Naive thymus-derived CD4-positive, alpha-beta T cell (primary cell): ENCODE data around the gene COL23A1. TPM values are rescaled to one million over a fixed set of nuclear protein-coding genes. Genes with fewer than 3 reads are reported as not detected.

Experiments used
- ATAC-seq: fragments of 150-1000 bp; cut with Tn5 transposase; 2 replicates; pipeline ENCODE4 v1.10.0; 2021; ENCODE audit warnings: mild to moderate bottlenecking, moderate library complexity
- CTCF ChIA-PET: fragments of 350-600 bp; sonication (Branson Sonifier 250); formaldehyde crosslinking; loops from one replicate; lab custom pipeline; 2021; ENCODE audit warnings: antibody characterized with exemption; lab: Charles Lee
- POLR2A ChIA-PET: fragments of 350-600 bp; sonication (Branson Sonifier 250); formaldehyde crosslinking; loops from one replicate; lab custom pipeline; 2021; ENCODE audit warnings: antibody characterized with exemption, inconsistent platforms; lab: Charles Lee
- DNase-seq, 9 donors: peaks; one replicate each; pipeline versions ENCODE4 v3.0.0 to v3.0.0-alpha.2; 2020 to 2022; ENCODE audit warnings: mixed read lengths in 1 of 9
- H3K27ac ChIP-seq: one replicate; pipeline ENCODE4 v1.7.0; 2013; ENCODE audit warnings: mild to moderate bottlenecking, low read depth, low read length, moderate library complexity
- H3K27me3 ChIP-seq, 2 donors: one replicate each; pipeline ENCODE4 v1.7.0; 2013; ENCODE audit warnings: low read length in 2 of 2, mild to moderate bottlenecking in 2 of 2, moderate library complexity in 2 of 2; ENCODE audit not compliant: control insufficient read depth in 2 of 2, insufficient read depth in 2 of 2
- H3K36me3 ChIP-seq, 3 experiments: 1 replicate in 2 of 3; 2 replicates in 1 of 3; pipeline ENCODE4 v1.7.0; 2013; ENCODE audit warnings: low read length in 3 of 3, mild to moderate bottlenecking in 3 of 3, moderate library complexity in 1 of 3; ENCODE audit not compliant: insufficient read depth in 3 of 3, control insufficient read depth in 2 of 3
- H3K4me1 ChIP-seq, 2 donors: one replicate each; pipeline ENCODE4 v1.7.0; 2013; ENCODE audit warnings: low read length in 2 of 2, mild to moderate bottlenecking in 2 of 2, moderate library complexity in 1 of 2; ENCODE audit not compliant: control insufficient read depth in 2 of 2, insufficient read depth in 2 of 2
- H3K4me3 ChIP-seq: 2 replicates; pipeline ENCODE4 v1.7.0; 2013; ENCODE audit warnings: mild to moderate bottlenecking, low read length
- H3K9me3 ChIP-seq, 3 experiments: 1 replicate in 2 of 3; 2 replicates in 1 of 3; pipeline ENCODE4 v1.7.0; 2013; ENCODE audit warnings: low read length in 3 of 3; ENCODE audit not compliant: control insufficient read depth in 2 of 3
- H3K27ac Mint-ChIP-seq, 9 donors: one replicate each; pipeline ENCODE4 v1.8.0; 2020 to 2022; ENCODE audit warnings: mixed read lengths in 9 of 9, mild to moderate bottlenecking in 8 of 9, moderate library complexity in 5 of 9, inconsistent platforms in 2 of 9
- H3K27me3 Mint-ChIP-seq, 5 donors: one replicate each; pipeline ENCODE4 v1.8.0; 2021 to 2022; ENCODE audit warnings: mixed read lengths in 5 of 5, mild to moderate bottlenecking in 1 of 5
- H3K36me3 Mint-ChIP-seq, 5 donors: one replicate each; pipeline ENCODE4 v1.8.0; 2020 to 2022; ENCODE audit warnings: mixed read lengths in 5 of 5, mild to moderate bottlenecking in 3 of 5, inconsistent platforms in 1 of 5
- H3K4me1 Mint-ChIP-seq, 7 donors: one replicate each; pipeline ENCODE4 v1.8.0; 2020 to 2022; ENCODE audit warnings: mixed read lengths in 7 of 7, mild to moderate bottlenecking in 3 of 7, inconsistent platforms in 1 of 7
- H3K4me3 Mint-ChIP-seq, 10 donors: one replicate each; pipeline ENCODE4 v1.8.0; 2020 to 2022; ENCODE audit warnings: mild to moderate bottlenecking in 10 of 10, mixed read lengths in 10 of 10, moderate library complexity in 6 of 10, inconsistent platforms in 2 of 10
- H3K9me3 Mint-ChIP-seq, 11 donors: one replicate each; pipeline ENCODE4 v1.8.0; 2020 to 2022; ENCODE audit warnings: mixed read lengths in 11 of 11, mild to moderate bottlenecking in 4 of 11, inconsistent platforms in 1 of 11, moderate library complexity in 1 of 11
- intact Hi-C, 2 donors: fragments of 100-400 bp; cut with micrococcal nuclease; formaldehyde crosslinking; loops; one replicate each; pipeline ENCODE4 v1.15.1; 2023
- polyA plus RNA-seq, 2 donors: library from polyadenylated mRNA; unstranded; fragments of 300-500 nt; fragmentation: Illumina TruSeq; gene quantifications; one replicate each; pipeline ENCODE4 v1.2.3, GENCODE V29; 2021
- total RNA-seq, 6 experiments: library from RNA in 5 of 6; stranded (reverse) in 5 of 6; gene quantifications; 1 replicate in 5 of 6; 2 replicates in 1 of 6; pipeline ENCODE4 v1.2.3 and lab custom pipeline; 2021 to 2026

COL23A1 gene
- total and polyA plus RNA-seq, 7 experiments from 2014 or later: 0.13 to 0.32 (median 0.22) TPM; not detected in 4

GRCh38 chr5:178418471-178419010, 171.7 kb downstream of the COL23A1 start:
- DNase-seq: no peak
- no peak overlapping the region for H3K27ac Mint-ChIP-seq
- H3K4me1 Mint-ChIP-seq: peaks cover 0 to 6% (median 5%) of the 10 kb centered on the region in 7 donors
- Histone ChIP-seq H3K4me1 (no peaks in the 10 kb centered on the region), H3K36me3 (no peaks in the 10 kb centered on the region), H3K9me3 (no peaks in the 10 kb centered on the region), H3K27me3 (no peaks in the 10 kb centered on the region), H3K4me3 (no peak overlapping the region), H3K27ac (no peak overlapping the region)
- no peak overlapping the region for H3K4me3 Mint-ChIP-seq
- H3K27me3 Mint-ChIP-seq: peaks cover 3 to 23% (median 5%) of the 10 kb centered on the region in 5 donors
- POLR2A ChIA-PET: no interaction called here
- no peaks in the 10 kb centered on the region for H3K36me3 Mint-ChIP-seq
- no peaks in the 10 kb centered on the region for H3K9me3 Mint-ChIP-seq
- CTCF ChIA-PET: no interaction called here
- intact Hi-C loops: no loop called here
- no peak for ATAC-seq

DNA sequence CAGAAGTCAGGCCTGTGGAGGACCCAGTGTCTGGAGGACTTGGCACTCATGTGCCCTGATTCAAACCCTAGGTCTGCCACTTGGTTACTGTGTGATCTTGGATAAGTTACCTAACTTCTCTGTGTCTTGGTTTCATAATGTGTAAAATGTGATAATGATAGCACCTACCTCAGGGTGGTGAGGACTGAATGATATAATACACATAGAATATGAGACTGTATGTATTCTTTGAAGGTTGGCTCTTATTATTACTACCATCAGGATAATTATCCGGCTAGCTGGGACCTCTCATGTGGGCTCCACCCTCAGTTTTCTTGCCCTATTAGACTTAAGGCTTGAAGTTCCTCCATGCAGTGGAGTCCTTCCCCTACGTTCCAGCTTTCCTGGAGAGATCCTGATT, 172.2 kb downstream of the COL23A1 start:
- H3K36me3 ChIP-seq: no peaks in the 10 kb centered on the region
- peaks cover 0 to 6% (median 5%) of the 10 kb centered on the region in 7 donors for H3K4me1 Mint-ChIP-seq
- ATAC-seq (no peak), DNase-seq (no peak)
- H3K4me3 ChIP-seq: no peak overlapping the region
- H3K36me3 Mint-ChIP-seq: no peaks in the 10 kb centered on the region
- H3K27ac Mint-ChIP-seq: no peak overlapping the region
- ChIA-PET CTCF (no interaction called here), POLR2A (no interaction called here)
- intact Hi-C loops: no loop called here
- no peaks in the 10 kb centered on the region for H3K9me3 ChIP-seq
- no peaks in the 10 kb centered on the region for H3K4me1 ChIP-seq
- no peak overlapping the region for H3K4me3 Mint-ChIP-seq
- no peaks in the 10 kb centered on the region for H3K9me3 Mint-ChIP-seq
- no peak overlapping the region for H3K27ac ChIP-seq
- H3K27me3 ChIP-seq: no peaks in the 10 kb centered on the region
- H3K27me3 Mint-ChIP-seq: peaks cover 5 to 26% (median 9%) of the 10 kb centered on the region in 5 donors

GRCh38 chr5:178417391-178417811, 172.8 kb downstream of the COL23A1 start:
- Histone ChIP-seq H3K4me3 (no peak overlapping the region), H3K27ac (no peak overlapping the region), H3K36me3 (no peaks in the 10 kb centered on the region), H3K4me1 (no peaks in the 10 kb centered on the region), H3K9me3 (no peaks in the 10 kb centered on the region), H3K27me3 (no peaks in the 10 kb centered on the region)
- Mint-ChIP-seq H3K27me3 (peaks cover 5 to 30% (median 9%) of the 10 kb centered on the region in 5 donors), H3K9me3 (no peaks in the 10 kb centered on the region), H3K36me3 (no peaks in the 10 kb centered on the region), H3K4me1 (peaks cover 0 to 6% (median 5%) of the 10 kb centered on the region in 7 donors), H3K4me3 (no peak overlapping the region), H3K27ac (peak overlapping the region in 1 of 9 donors; percentile 67)
- ATAC-seq (no peak), DNase-seq (no peak)
- ChIA-PET POLR2A (no interaction called here), CTCF (no interaction called here)
- intact Hi-C loops: no loop called here

DNA sequence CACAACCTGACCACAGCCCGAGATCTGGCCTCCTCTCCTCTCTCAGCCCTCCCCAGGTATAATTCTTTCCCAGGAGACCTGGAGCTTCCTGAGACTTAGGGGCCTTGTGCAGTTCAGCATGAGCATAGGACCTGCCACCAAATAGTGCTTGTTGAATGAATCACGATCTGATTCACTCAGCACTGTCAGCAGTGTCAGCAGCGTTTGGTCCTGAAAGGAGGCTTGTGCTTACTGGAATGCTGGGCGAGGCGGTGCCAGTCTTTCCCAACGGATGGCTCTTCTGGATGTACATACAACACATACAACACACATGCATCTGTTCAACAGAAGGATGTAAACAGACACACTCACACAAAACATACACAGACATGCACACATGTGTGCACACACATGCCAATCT, 173.3 kb downstream of the COL23A1 start:
- CTCF ChIA-PET: no interaction called here
- Histone ChIP-seq H3K4me1 (no peaks in the 10 kb centered on the region), H3K27me3 (no peaks in the 10 kb centered on the region), H3K4me3 (no peak overlapping the region), H3K9me3 (no peaks in the 10 kb centered on the region), H3K36me3 (no peaks in the 10 kb centered on the region), H3K27ac (no peak overlapping the region)
- ATAC-seq (no peak), DNase-seq (no peak)
- no peaks in the 10 kb centered on the region for H3K36me3 Mint-ChIP-seq
- intact Hi-C loops: no loop called here
- no peaks in the 10 kb centered on the region for H3K9me3 Mint-ChIP-seq
- POLR2A ChIA-PET: no interaction called here
- no peak overlapping the region for H3K4me3 Mint-ChIP-seq
- H3K4me1 Mint-ChIP-seq: peaks cover 0 to 6% (median 5%) of the 10 kb centered on the region in 7 donors
- H3K27ac Mint-ChIP-seq: no peak overlapping the region
- H3K27me3 Mint-ChIP-seq: peaks cover 5 to 30% (median 9%) of the 10 kb centered on the region in 5 donors

GRCh38 chr5:178416206-178416882, 173.8 kb downstream of the COL23A1 start:
- Mint-ChIP-seq H3K4me3 (no peak overlapping the region), H3K36me3 (no peaks in the 10 kb centered on the region), H3K27ac (no peak overlapping the region), H3K4me1 (peaks cover 0 to 6% (median 5%) of the 10 kb centered on the region in 7 donors), H3K9me3 (no peaks in the 10 kb centered on the region), H3K27me3 (peaks cover 7 to 35% (median 11%) of the 10 kb centered on the region in 5 donors)
- Histone ChIP-seq H3K4me3 (no peak overlapping the region), H3K27me3 (no peaks in the 10 kb centered on the region), H3K36me3 (no peaks in the 10 kb centered on the region), H3K4me1 (no peaks in the 10 kb centered on the region), H3K27ac (no peak overlapping the region), H3K9me3 (no peaks in the 10 kb centered on the region)
- DNase-seq (no peak), ATAC-seq (no peak)
- intact Hi-C loops: no loop called here
- ChIA-PET POLR2A (no interaction called here), CTCF (no interaction called here)

DNA sequence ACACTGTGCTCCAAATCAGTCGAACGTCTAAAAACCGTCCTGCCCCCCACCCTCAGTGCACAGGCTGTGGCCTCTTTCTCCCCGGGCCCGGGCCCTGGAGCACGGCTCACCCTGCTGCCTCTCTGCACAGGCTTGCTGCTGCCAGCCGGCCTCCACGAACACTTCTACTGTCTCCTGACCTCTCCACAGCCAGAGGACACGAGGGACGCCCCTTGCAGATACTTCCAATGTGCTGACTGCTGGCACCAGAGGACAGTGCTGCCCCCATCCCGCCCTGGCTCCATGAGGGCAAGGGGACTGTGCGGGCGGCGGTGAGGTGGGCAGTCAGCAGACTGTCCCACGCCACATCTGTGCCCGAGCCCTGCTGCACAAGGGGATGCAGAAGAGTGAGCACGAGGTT, 174.8 kb downstream of the COL23A1 start:
- Histone ChIP-seq H3K9me3 (no peaks in the 10 kb centered on the region), H3K36me3 (no peaks in the 10 kb centered on the region), H3K27ac (no peak overlapping the region), H3K27me3 (no peaks in the 10 kb centered on the region), H3K4me1 (no peaks in the 10 kb centered on the region), H3K4me3 (no peak overlapping the region)
- ATAC-seq: no peak
- intact Hi-C loops: no loop called here
- peaks cover 7 to 36% (median 16%) of the 10 kb centered on the region in 5 donors for H3K27me3 Mint-ChIP-seq
- DNase-seq: no peak
- H3K4me3 Mint-ChIP-seq: no peak overlapping the region
- no peak overlapping the region for H3K27ac Mint-ChIP-seq
- H3K4me1 Mint-ChIP-seq: peaks cover 0 to 6% (median 5%) of the 10 kb centered on the region in 7 donors
- H3K36me3 Mint-ChIP-seq: no peaks in the 10 kb centered on the region
- ChIA-PET CTCF (interaction anchor here (0.6 kb wide), 1 partner anchor 41 kb away, joined by 3 read pairs; no protein-coding TSS in a partner anchor), POLR2A (no interaction called here)
- H3K9me3 Mint-ChIP-seq: no peaks in the 10 kb centered on the region

DNA sequence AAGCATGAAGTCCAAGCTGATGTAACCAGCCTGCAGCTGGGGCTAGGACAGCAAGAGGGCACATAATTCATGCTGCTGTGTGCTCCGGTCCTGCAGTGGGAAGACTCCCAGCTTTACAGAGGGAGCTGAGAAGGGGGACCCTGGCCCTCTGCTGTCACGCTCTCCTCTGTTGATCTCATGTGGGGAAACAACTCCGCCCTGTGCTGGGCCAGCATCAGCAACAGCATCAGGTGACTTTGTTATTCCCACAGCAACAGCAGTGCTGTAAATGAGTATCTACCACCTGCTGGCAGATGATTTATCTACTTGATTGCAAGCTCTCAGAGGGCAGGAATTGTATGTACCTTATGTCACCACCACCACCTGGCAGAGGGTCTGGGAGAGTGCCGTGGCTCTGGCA, 176.2 kb downstream of the COL23A1 start:
- CTCF ChIA-PET: interaction anchor here (0.6 kb wide), 1 partner anchor 18 kb away, joined by 3 read pairs; no protein-coding TSS in a partner anchor

More for the DNA sequence above, 176.2 kb downstream of the COL23A1 start:
- Histone ChIP-seq H3K9me3 (no peaks in the 10 kb centered on the region), H3K36me3 (no peaks in the 10 kb centered on the region), H3K4me1 (no peaks in the 10 kb centered on the region), H3K4me3 (no peak overlapping the region), H3K27ac (no peak overlapping the region), H3K27me3 (no peaks in the 10 kb centered on the region)
- Mint-ChIP-seq H3K4me1 (peaks cover 0 to 6% (median 5%) of the 10 kb centered on the region in 7 donors), H3K27me3 (peaks cover 9 to 31% (median 13%) of the 10 kb centered on the region in 5 donors), H3K27ac (no peak overlapping the region), H3K9me3 (peaks cover 0 to under 1% (median 0%) of the 10 kb centered on the region in 11 donors), H3K4me3 (no peak overlapping the region), H3K36me3 (no peaks in the 10 kb centered on the region)
- POLR2A ChIA-PET: no interaction called here
- no peak for DNase-seq
- ATAC-seq: no peak
- intact Hi-C loops: no loop called here
